ENCODE results near the gene PTPN13.
"Not testable (repeated sequence)": the region's sequence is repeated elsewhere in the genome, so short reads cannot be mapped to it uniquely, and the experiment has no call there.

Gene PTPN13

DNA sequence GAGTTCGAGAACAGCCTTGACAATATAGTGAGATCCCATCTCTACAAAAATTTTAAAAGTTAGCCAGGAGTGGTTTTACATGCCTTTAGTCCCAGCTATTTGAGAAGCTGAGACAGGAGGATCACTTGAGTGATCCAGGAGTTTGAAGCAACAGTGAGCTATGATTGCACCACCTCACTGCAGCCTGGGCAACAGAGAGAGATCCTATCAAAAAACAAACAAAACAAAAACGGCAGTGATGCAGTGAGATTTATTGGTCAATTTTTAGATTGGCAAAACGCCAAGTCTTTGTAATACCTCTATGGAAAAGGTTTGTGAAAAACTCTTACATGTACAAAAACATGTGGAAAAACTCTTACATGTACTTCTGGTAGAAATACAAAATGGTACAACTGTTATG is 91.3 kb downstream of the PTPN13 start:
- Mint-ChIP-seq H3K9me3 (ENCODE audit: low read depth) (no peaks in the 10 kb centered on the region), H3K4me3 (no peak overlapping the region), H3K36me3 (no peaks in the 10 kb centered on the region), H3K27me3 (no peaks in the 10 kb centered on the region), H3K27ac (no peak overlapping the region), H3K4me1 (ENCODE audit: low read depth) (no peaks in the 10 kb centered on the region)

DNA sequence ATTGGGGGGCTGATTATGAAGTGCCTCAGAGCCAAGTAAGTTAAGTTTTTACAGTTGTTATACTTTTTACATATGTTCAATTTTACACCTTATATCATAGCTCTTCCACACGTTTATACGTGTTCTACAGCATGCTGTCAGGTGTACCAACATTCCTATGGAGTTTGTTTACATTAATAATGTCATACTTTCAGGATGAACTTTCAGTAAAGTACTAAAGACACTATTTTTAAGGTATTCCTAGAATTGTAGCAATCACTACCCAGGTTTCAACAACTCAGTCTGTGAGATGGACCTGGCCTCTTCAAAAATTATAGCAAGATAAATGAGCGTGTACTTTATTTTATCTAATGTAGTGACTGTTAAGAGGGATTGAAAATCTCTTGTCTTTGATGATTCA is 92.6 kb downstream of the PTPN13 start:
- Mint-ChIP-seq H3K27me3 (no peaks in the 10 kb centered on the region), H3K36me3 (no peaks in the 10 kb centered on the region), H3K4me3 (no peak overlapping the region), H3K4me1 (ENCODE audit: low read depth) (no peaks in the 10 kb centered on the region), H3K27ac (no peak overlapping the region), H3K9me3 (ENCODE audit: low read depth) (no peaks in the 10 kb centered on the region)

DNA sequence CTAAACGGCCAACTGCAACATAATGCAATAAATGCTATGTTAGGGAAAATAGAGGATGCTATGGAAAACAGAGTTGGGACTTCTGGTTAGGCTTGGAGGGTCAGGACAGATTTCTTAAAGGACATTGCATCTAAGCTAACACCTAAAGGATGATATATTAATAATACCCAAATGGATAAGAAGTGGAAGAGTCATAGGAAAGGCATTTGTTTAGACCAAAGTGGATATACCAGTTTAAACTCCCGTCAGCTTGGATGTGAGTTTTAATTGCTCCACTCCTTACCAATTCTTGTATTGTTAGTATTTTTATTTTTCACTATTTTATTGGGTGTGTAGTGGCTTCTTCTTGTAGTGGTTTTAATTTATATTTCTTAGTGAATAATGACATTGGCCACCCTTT is 93.9 kb downstream of the PTPN13 start:
- H3K27me3 Mint-ChIP-seq, result no peaks in the 10 kb centered on the region
- H3K4me3 Mint-ChIP-seq, result no peak overlapping the region
- H3K36me3 Mint-ChIP-seq, result no peaks in the 10 kb centered on the region
- H3K27ac Mint-ChIP-seq, result no peak overlapping the region
- H3K9me3 Mint-ChIP-seq (ENCODE audit: low read depth), result no peaks in the 10 kb centered on the region
- no peaks in the 10 kb centered on the region for H3K4me1 Mint-ChIP-seq (ENCODE audit: low read depth)

DNA sequence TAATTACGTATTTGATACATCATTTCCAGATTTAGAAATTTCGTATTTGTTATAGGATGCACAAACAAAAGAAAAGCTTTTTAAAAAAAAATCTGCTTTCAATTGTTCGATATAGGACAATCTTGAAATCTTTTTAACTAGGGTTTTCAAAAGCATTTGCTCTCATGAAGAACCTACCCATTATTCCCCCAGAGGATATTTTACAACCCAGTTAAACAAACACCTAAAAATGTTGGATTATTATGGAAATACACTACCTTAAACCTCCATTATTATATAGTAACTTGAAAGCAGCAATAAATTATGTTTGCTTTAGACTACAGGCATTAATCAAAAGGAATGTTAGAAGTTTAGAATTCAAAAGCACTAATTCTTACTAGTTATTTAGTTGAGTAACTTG is 110.5 kb downstream of the PTPN13 start:
- Mint-ChIP-seq H3K4me1 (ENCODE audit: low read depth) (no peaks in the 10 kb centered on the region), H3K27me3 (peaks cover 1% of the 10 kb centered on the region), H3K9me3 (ENCODE audit: low read depth) (no peaks in the 10 kb centered on the region), H3K27ac (no peak overlapping the region), H3K36me3 (no peaks in the 10 kb centered on the region), H3K4me3 (no peak overlapping the region)

DNA sequence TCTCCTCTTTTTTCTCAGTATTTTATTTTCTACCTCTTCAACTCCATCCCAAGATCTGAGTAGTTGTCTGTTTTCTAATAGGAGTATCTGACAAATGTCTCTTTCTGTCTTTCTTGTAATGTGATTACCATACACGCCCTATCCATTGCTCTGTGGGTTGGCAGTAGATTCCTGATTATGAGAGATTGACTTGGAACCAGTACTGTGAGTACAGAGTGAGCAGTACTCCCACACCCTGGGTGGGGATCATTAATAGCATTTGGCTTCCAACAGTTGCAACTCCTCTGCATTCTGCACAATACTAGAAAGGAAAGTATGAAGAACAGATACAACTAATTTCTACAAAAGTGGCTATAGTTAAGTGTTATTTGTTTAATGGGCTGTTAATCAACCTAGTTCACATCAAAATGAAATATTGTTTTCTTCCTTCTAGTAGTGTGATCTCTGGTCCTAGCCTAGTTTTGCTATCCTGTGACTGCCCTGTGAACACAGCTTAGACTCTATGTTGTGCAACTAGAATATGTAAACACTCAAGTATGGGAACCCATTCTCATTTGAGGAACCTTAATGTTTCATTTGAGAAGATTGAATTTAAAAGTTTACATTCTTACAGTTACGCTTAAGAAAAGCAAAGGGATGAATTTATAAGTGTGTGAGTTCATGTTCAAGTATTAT is 112.9 kb downstream of the PTPN13 start:
- H3K27ac Mint-ChIP-seq, result no peak overlapping the region
- H3K9me3 Mint-ChIP-seq (ENCODE audit: low read depth), result no peaks in the 10 kb centered on the region
- no peaks in the 10 kb centered on the region for H3K36me3 Mint-ChIP-seq
- no peaks in the 10 kb centered on the region for H3K27me3 Mint-ChIP-seq
- no peak overlapping the region for H3K4me3 Mint-ChIP-seq
- no peaks in the 10 kb centered on the region for H3K4me1 Mint-ChIP-seq (ENCODE audit: low read depth)

DNA sequence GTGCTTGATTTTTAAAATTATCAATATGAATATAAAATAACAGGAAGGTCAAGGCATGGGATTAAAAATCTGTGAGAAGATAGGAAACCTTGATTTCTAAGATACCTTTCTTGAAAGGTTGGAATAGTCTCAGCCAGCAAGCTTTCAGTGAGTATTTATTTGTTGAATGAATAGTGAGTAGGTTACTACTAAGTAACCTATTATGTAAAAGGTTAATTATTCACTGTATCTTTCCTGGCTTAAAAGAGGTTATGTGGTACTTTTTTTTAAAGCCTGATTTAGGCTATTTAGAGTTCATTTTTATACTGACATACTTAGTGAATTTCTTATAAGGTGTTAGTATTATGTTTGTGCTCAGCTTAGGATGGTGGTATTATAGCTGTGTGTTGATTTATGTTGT is 123.5 kb downstream of the PTPN13 start:
- Mint-ChIP-seq H3K36me3 (no peaks in the 10 kb centered on the region), H3K4me1 (ENCODE audit: low read depth) (no peaks in the 10 kb centered on the region), H3K4me3 (no peak overlapping the region), H3K27ac (no peak overlapping the region), H3K27me3 (no peaks in the 10 kb centered on the region), H3K9me3 (ENCODE audit: low read depth) (peaks cover 10% of the 10 kb centered on the region)

DNA sequence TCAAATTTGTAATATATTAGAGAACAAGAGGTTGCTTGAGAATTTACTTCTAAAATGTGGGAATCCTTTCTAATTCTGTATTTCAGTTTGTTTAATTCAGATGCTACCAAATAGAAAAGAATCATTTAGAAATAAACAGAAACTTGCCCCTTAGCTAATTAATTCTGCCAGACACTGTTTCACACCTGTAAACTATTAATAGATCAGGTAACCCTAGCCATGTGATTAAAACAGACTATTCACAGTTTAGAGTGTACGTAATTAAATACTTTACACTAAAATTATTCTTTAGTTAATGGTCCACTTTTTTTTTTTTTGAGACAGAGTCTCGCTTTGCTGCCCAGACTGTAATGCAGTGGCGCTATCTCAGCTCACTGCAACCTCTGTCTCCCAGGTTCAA is 124.0 kb downstream of the PTPN13 start:
- Mint-ChIP-seq H3K27me3 (no peaks in the 10 kb centered on the region), H3K4me3 (no peak overlapping the region), H3K36me3 (no peaks in the 10 kb centered on the region), H3K9me3 (ENCODE audit: low read depth) (peaks cover 10% of the 10 kb centered on the region), H3K27ac (no peak overlapping the region), H3K4me1 (ENCODE audit: low read depth) (no peaks in the 10 kb centered on the region)

DNA sequence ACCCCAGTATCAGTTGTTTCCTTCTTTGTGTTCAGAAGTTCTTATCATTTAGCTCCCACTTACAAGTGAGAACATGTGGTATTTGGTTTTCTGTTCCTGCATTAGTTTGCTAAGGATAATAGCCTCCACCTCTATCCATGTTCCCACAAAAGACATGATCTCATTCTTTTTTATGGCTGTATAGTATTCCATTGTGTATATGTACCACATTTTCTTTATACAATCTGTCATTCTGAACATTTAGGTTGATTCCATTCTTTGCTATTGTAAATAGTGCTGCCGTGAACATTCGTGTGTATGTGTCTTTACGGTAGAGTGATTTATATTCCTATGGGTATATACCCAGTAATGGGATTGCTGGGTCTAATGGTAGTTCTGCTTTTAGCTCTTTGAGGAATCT is 125.0 kb downstream of the PTPN13 start:
- H3K36me3 Mint-ChIP-seq; H3K4me1 Mint-ChIP-seq (ENCODE audit: low read depth); H3K27ac Mint-ChIP-seq; H3K27me3 Mint-ChIP-seq; H3K4me3 Mint-ChIP-seq: not testable (repeated sequence)
- peaks cover 10% of the 10 kb centered on the region for H3K9me3 Mint-ChIP-seq (ENCODE audit: low read depth)

DNA sequence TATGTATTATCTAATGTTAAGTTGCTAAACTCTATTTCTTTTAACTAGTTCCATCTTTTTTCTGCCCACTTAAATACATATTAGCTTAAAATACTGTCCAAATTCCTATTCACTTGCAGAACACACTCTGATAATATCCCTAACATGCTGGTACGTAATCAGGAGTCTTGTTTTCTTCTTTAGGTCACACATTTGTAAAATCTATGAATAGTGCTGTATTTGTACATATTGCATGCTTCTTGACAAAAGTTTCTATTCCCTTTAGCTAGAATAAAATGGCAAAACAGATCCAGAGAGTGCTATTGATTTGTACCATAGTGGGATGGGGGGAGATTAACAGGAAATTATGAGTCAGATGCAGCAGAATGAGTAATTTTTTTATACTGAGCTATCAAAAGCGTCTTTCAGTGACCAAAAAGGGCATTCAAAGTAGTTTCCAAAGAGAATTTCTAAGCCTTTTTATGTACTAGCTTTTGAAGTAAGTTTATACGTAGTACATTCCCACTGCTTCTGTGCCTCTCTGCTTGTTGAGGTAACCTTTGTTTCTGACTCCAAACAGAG is 126.5 kb downstream of the PTPN13 start:
- Mint-ChIP-seq H3K36me3 (no peaks in the 10 kb centered on the region), H3K4me3 (no peak overlapping the region), H3K9me3 (ENCODE audit: low read depth) (peaks cover 10% of the 10 kb centered on the region), H3K27ac (no peak overlapping the region), H3K4me1 (ENCODE audit: low read depth) (no peaks in the 10 kb centered on the region), H3K27me3 (no peaks in the 10 kb centered on the region)

DNA sequence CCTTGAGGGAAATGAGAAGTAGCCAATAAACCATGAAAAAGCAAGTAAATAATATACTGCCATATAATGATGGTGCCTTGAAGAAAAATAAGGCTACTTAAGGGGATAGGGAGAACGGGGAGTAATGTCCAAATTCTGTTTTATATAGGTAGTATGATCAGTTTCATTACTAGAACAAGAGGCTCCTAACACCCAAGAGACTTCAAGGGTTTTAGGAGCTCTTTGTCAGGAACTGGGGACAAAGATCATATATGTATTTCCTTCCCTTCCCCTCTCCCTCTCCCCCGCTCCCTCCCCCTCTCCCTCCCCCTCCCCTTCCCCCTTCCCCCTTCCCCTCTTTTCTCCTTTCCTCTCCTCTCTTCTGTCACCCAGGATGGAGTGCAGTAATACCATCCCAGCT is 127.3 kb downstream of the PTPN13 start:
- Mint-ChIP-seq H3K36me3 (no peaks in the 10 kb centered on the region), H3K4me3 (no peak overlapping the region), H3K9me3 (ENCODE audit: low read depth) (peaks cover 10% of the 10 kb centered on the region), H3K27ac (no peak overlapping the region), H3K27me3 (no peaks in the 10 kb centered on the region), H3K4me1 (ENCODE audit: low read depth) (no peaks in the 10 kb centered on the region)

DNA sequence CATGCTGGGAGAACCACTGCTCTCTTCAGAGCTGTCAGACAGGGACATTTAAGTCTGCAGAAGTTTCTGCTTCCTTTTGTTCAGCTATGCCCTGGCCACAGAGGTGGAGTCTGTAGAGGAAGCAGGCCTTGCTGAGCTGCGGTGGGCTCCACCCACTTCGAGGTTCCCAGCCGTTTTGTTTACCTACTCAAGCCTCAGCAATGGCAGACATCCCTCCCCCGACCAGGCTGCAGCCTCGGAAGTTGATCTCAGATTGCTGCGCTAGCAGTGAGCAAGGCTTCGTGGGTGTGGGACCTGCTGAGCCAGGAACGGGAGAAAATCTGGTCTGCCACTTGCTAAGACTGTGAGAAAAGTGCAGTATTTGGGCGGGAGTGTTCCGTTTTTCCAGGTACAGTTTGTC is 136.2 kb downstream of the PTPN13 start:
- H3K27ac Mint-ChIP-seq, result no peak overlapping the region
- H3K9me3 Mint-ChIP-seq (ENCODE audit: low read depth), result no peaks in the 10 kb centered on the region
- no peaks in the 10 kb centered on the region for H3K36me3 Mint-ChIP-seq
- no peak overlapping the region for H3K4me3 Mint-ChIP-seq
- peaks cover 4% of the 10 kb centered on the region for H3K27me3 Mint-ChIP-seq
- no peaks in the 10 kb centered on the region for H3K4me1 Mint-ChIP-seq (ENCODE audit: low read depth)

DNA sequence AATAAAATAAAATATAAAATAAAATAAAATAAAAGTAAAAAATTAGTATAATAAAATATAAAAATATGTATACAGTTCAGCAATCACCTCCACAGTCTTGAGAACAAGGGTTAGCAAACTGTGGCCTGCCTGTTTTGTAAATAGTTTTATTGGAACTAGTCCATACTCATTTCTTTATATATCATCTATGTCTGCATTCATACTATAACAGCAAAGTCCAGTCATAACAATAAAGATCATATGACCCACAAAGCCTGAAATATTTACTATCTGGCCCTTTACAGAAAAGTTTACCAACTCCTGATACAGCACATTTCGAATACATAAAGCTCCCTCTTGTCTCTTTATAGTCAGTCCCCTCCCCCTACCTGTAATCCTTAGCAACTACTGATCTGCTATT is 143.1 kb downstream of the PTPN13 start:
- Mint-ChIP-seq H3K27ac (no peak overlapping the region), H3K9me3 (ENCODE audit: low read depth) (no peaks in the 10 kb centered on the region), H3K27me3 (peaks cover 2% of the 10 kb centered on the region), H3K4me1 (ENCODE audit: low read depth) (no peaks in the 10 kb centered on the region), H3K4me3 (no peak overlapping the region), H3K36me3 (no peaks in the 10 kb centered on the region)

DNA sequence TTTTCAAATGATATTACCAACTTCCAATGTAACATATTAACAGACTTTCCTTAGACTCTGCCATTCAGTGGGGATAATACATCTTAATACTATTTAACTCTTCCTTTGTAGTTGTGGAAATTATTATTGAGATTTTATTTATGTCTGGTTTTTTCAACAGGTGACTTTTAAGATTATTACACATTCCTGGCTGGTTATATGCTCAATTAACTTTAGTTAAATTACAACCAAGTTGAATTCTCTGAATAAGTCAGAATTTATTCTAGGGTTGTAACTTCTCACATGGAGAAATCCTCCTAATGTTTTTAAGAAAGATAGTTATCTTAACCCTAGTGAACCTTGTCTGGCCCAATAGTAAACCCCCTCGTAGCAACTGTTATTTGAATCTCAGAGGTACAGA is 147.7 kb downstream of the PTPN13 start:
- no peaks in the 10 kb centered on the region for H3K4me1 Mint-ChIP-seq (ENCODE audit: low read depth)
- no peaks in the 10 kb centered on the region for H3K36me3 Mint-ChIP-seq
- H3K4me3 Mint-ChIP-seq, result no peak overlapping the region
- peaks cover 4% of the 10 kb centered on the region for H3K27me3 Mint-ChIP-seq
- no peaks in the 10 kb centered on the region for H3K9me3 Mint-ChIP-seq (ENCODE audit: low read depth)
- H3K27ac Mint-ChIP-seq, result no peak overlapping the region

DNA sequence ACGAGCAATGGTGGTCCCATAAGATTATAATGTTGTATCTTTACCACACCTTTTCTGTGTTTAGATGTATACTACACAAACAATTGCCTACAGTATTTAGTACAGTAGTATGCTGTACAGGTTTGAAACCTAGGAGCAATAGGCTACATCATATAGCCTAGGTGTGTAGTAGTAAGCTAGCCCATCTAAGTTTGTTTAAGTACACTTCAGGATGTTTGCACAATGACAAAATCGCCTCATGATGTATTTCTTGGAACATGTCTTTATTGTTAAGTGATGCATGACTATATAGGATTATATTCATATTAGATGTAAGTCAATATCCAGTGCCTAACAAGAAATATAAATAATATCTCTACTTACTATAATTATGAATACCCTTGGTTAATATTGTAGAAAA is 150.5 kb downstream of the PTPN13 start:
- Mint-ChIP-seq H3K27me3 (peaks cover 3% of the 10 kb centered on the region), H3K36me3 (no peaks in the 10 kb centered on the region), H3K4me1 (ENCODE audit: low read depth) (no peaks in the 10 kb centered on the region), H3K9me3 (ENCODE audit: low read depth) (no peaks in the 10 kb centered on the region), H3K27ac (no peak overlapping the region), H3K4me3 (no peak overlapping the region)

DNA sequence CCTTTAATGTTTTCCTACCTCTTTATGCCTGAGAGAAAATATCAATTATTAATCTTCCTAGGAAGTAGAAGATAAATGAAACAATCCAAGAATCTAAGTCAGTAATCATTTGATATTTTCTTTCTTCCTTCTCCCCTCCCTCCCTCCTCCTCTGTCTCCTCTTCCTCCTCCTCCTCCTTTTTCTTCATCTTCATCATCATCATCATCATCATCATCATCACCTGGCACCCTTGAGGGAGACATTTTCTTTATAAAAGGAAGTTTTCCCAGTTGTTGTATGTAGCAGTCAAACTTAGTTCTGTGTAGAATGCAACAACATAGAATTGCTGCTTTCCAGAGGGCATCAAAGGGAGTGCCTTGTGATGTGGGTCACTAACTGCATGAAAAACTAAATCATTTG is 155.0 kb downstream of the PTPN13 start:
- Mint-ChIP-seq H3K9me3 (ENCODE audit: low read depth) (no peaks in the 10 kb centered on the region), H3K4me1 (ENCODE audit: low read depth) (no peaks in the 10 kb centered on the region), H3K4me3 (no peak overlapping the region), H3K27me3 (peaks cover 3% of the 10 kb centered on the region), H3K36me3 (no peaks in the 10 kb centered on the region), H3K27ac (no peak overlapping the region)

DNA sequence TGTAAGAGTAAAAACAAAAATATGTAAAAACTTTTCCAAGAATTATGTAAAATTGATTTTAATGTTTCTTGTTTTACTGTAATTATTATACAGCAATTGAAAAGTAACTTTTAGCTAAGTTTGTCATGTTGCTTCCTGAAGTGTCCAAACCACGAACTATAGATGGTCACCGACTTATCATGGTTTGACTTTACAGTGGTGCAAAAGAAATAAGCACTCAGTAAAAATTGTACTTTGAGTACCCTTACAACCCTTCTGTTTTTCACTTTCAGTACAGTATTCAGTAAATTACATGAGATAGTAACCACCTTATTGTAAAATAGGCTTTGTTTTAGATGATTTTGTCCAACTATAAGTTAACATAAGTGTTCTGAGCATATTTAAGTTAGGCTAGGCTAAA is 161.3 kb downstream of the PTPN13 start:
- no peak overlapping the region for H3K27ac Mint-ChIP-seq
- H3K36me3 Mint-ChIP-seq, result no peaks in the 10 kb centered on the region
- no peaks in the 10 kb centered on the region for H3K4me1 Mint-ChIP-seq (ENCODE audit: low read depth)
- H3K4me3 Mint-ChIP-seq, result no peak overlapping the region
- H3K27me3 Mint-ChIP-seq, result no peaks in the 10 kb centered on the region
- no peaks in the 10 kb centered on the region for H3K9me3 Mint-ChIP-seq (ENCODE audit: low read depth)
